Glomerular endothelial cell (primary cell): Measurements from ENCODE around the gene AKR1D1. TPM values are rescaled to one million over a fixed set of nuclear protein-coding genes. Genes with fewer than 3 reads are reported as not detected.
"Not testable (repeated sequence)": the region's sequence is repeated elsewhere in the genome, so short reads cannot be mapped to it uniquely, and the experiment has no call there.

Experiments
- DNase-seq: peaks from one replicate; pipeline ENCODE4 v3.0.0-alpha.2; 2011; ENCODE audit warnings: low read depth, low spot score; ENCODE audit errors: extremely low read depth
- total RNA-seq: library from RNA; depleted of rRNA; stranded (reverse); fragments of >200 nt; gene quantifications from 2 replicates; pipeline ENCODE4 v1.2.3, GENCODE V29; 2015

The AKR1D1 gene
- total RNA-seq, 1 donor from 2014 or later = not detected

GRCh38 chr7:138070908-138071307, 5.4 kb upstream of the AKR1D1 start:
- DNase-seq = no peak

GRCh38 chr7:138072726-138073125, 3.5 kb upstream of the AKR1D1 start:
- DNase-seq = no peak

- no peak for DNase-seq
Measured at GRCh38 chr7:138074121-138074520, 2.1 kb upstream of the AKR1D1 start.

GRCh38 chr7:138074540-138074939, 1.7 kb upstream of the AKR1D1 start:
- no peak for DNase-seq

- DNase-seq = no peak
Measured at GRCh38 chr7:138075350-138075749, 909 bp upstream of the AKR1D1 start.

- DNase-seq = not testable (repeated sequence)
Measured at GRCh38 chr7:138075786-138076185, 473 bp upstream of the AKR1D1 start.

GRCh38 chr7:138077809-138078208, 1.6 kb downstream of the AKR1D1 start:
- DNase-seq = no peak

- DNase-seq = no peak
Measured at GRCh38 chr7:138079137-138079536, 2.9 kb downstream of the AKR1D1 start.

- DNase-seq = no peak
Measured at GRCh38 chr7:138081868-138082267, 5.6 kb downstream of the AKR1D1 start.

- no peak for DNase-seq
Measured at GRCh38 chr7:138083859-138084258, 7.6 kb downstream of the AKR1D1 start.

- no peak for DNase-seq
Measured at GRCh38 chr7:138086563-138087270, 10.5 kb downstream of the AKR1D1 start.

GRCh38 chr7:138089080-138089901, 13.0 kb downstream of the AKR1D1 start:
- no peak for DNase-seq

GRCh38 chr7:138091032-138091431, 14.8 kb downstream of the AKR1D1 start:
- no peak for DNase-seq

GRCh38 chr7:138091840-138092239, 15.6 kb downstream of the AKR1D1 start:
- DNase-seq = not testable (repeated sequence)

- no peak for DNase-seq
Measured at GRCh38 chr7:138092486-138093028, 16.3 kb downstream of the AKR1D1 start.

GRCh38 chr7:138095972-138096935, 20.0 kb downstream of the AKR1D1 start:
- no peak for DNase-seq

GRCh38 chr7:138097064-138097741, 20.9 kb downstream of the AKR1D1 start:
- peak; percentile 18 for DNase-seq

GRCh38 chr7:138099813-138100212, 23.6 kb downstream of the AKR1D1 start:
- no peak for DNase-seq

- DNase-seq = no peak
Measured at GRCh38 chr7:138105221-138105620, 29.0 kb downstream of the AKR1D1 start.

GRCh38 chr7:138115047-138115446, 38.8 kb downstream of the AKR1D1 start:
- DNase-seq = no peak
